NB4 (cell line): ENCODE data around the gene AGAP1.

Source experiments
- DNase-seq: peaks from one replicate; pipeline ENCODE4 v3.0.0; 2010; ENCODE audit warnings: low read depth
- H3K4me3 ChIP-seq: one replicate; pipeline ENCODE4 v1.5.1; 2011; ENCODE audit warnings: mild to moderate bottlenecking, low read depth, low read length, moderate library complexity
- CTCF ChIP-seq: IDR thresholded peaks from one replicate; pipeline ENCODE4 v1.5.1; 2012; ENCODE audit warnings: low read depth, low read length
- MAX ChIP-seq: IDR thresholded peaks from 2 replicates; pipeline ENCODE4 v1.6.1; 2011; ENCODE audit warnings: low read depth, low read length
- MYC ChIP-seq: IDR thresholded peaks from 2 replicates; pipeline ENCODE4 v1.6.1; 2011; ENCODE audit warnings: low read depth, low read length
- POLR2A ChIP-seq: IDR thresholded peaks from 2 replicates; pipeline ENCODE4 v1.6.1; 2011; ENCODE audit warnings: mild to moderate bottlenecking; ENCODE audit not compliant: insufficient read length; ENCODE audit errors: extremely low read depth

AGAP1 gene

GRCh38 chr2:235968616-235969324 lies 474.9 kb downstream of the AGAP1 start:
- H3K4me3 ChIP-seq = peak overlapping the region; percentile 80
- DNase-seq = peak; percentile 96
- TF ChIP-seq CTCF (no peak), MYC (peak; percentile 62), MAX (peak; percentile 10; the same call in 1 of the 2 replicates), POLR2A (peak; percentile 19)

GRCh38 chr2:235970204-235971040 lies 476.6 kb downstream of the AGAP1 start:
- no peak overlapping the region for H3K4me3 ChIP-seq
- DNase-seq = no peak
- TF ChIP-seq POLR2A = no peak
- TF ChIP-seq MYC = no peak
- TF ChIP-seq MAX = no peak
- no peak for TF ChIP-seq CTCF

- no peak for DNase-seq
- no peak for TF ChIP-seq POLR2A
- no peak for TF ChIP-seq MAX
- TF ChIP-seq MYC = no peak
- no peak for TF ChIP-seq CTCF
- no peak overlapping the region for H3K4me3 ChIP-seq
Measured at GRCh38 chr2:235976516-235976915, 482.7 kb downstream of the AGAP1 start.

GRCh38 chr2:235976956-235977355 lies 483.1 kb downstream of the AGAP1 start:
- TF ChIP-seq CTCF = no peak
- TF ChIP-seq POLR2A = no peak
- TF ChIP-seq MYC = no peak
- no peak for TF ChIP-seq MAX
- H3K4me3 ChIP-seq = no peak overlapping the region
- no peak for DNase-seq

GRCh38 chr2:235977445-235977844 lies 483.6 kb downstream of the AGAP1 start:
- DNase-seq = no peak
- no peak for TF ChIP-seq MYC
- TF ChIP-seq MAX = no peak
- no peak for TF ChIP-seq CTCF
- TF ChIP-seq POLR2A = no peak
- H3K4me3 ChIP-seq = no peak overlapping the region
